Right lobe of liver (tissue), 4 donors: ENCODE data around the gene SNRPA1.

Experiments
- CTCF ChIP-seq, 4 donors: fragments of 200-600 bp in 3 of 4; fragments of 450-650 bp in 1 of 4; IDR thresholded peaks; one replicate each; pipeline versions ENCODE4 v1.5.1 to v1.8.0; 2016 to 2022; ENCODE audit warnings: antibody characterized with exemption in 4 of 4, mild to moderate bottlenecking in 2 of 4
- POLR2A ChIP-seq: fragments of 450-650 bp; IDR thresholded peaks from one replicate; pipeline ENCODE4 v1.6.1; 2017; ENCODE audit warnings: antibody characterized with exemption, mild to moderate bottlenecking
- donor health status: DM: no; HTN: no; CAD: no.
- donor health status: DM: no; HTN: no; CAD: no.
- donor health status: DM: no; HTN: yes; CAD: no.

GRCh38 chr15:101317336-101317872 lies 22.4 kb upstream of the SNRPA1 start:
- no peak for TF ChIP-seq CTCF (IDR thresholded peaks at IDR 0.05)
- no peak for TF ChIP-seq POLR2A
